Measurements from ENCODE around the gene CTBP2. TPM values are rescaled to one million over a fixed set of nuclear protein-coding genes. Genes with fewer than 3 reads are reported as not detected.

Gene CTBP2
- total RNA-seq, 4 donors from 2014 or later = 92.4 to 136 (median 125) TPM

- Histone ChIP-seq H3K9me3 (no peaks in the 10 kb centered on the region), H3K27me3 (no peaks in the 10 kb centered on the region), H3K36me3 (no peaks in the 10 kb centered on the region), H3K27ac (no peak overlapping the region), H3K4me3 (replicated peaks in 1 of 3) (no peak overlapping the region), H3K4me1 (peaks cover 23 to 36% of the 10 kb centered on the region in 2 donors)
- TF ChIP-seq POLR2A (IDR thresholded peaks at IDR 0.05) (no peak), CTCF (IDR thresholded peaks at IDR 0.05) (no peak)
- intact Hi-C loops (cut with DNase I) = no loop called here
- WGBS, 2 donors = 83 to 88% methylated on average over 2 of the region's 2 CpGs
- DNase-seq = no peak
These were observed 213.4 kb downstream of the CTBP2 start for GRCh38 chr10:124946945-124947344.

- Histone ChIP-seq H3K27ac (no peak overlapping the region), H3K4me3 (replicated peaks in 1 of 3) (no peak overlapping the region), H3K36me3 (no peaks in the 10 kb centered on the region), H3K27me3 (no peaks in the 10 kb centered on the region), H3K9me3 (no peaks in the 10 kb centered on the region), H3K4me1 (peaks cover 32 to 47% of the 10 kb centered on the region in 2 donors)
- WGBS, 2 donors = 80% methylated on average over 2 of the region's 2 CpGs
- no peak for DNase-seq
- no peak for TF ChIP-seq POLR2A (IDR thresholded peaks at IDR 0.05)
- TF ChIP-seq CTCF (IDR thresholded peaks at IDR 0.05) = no peak
- intact Hi-C loops (cut with DNase I) = no loop called here
These were observed 215.4 kb downstream of the CTBP2 start for GRCh38 chr10:124944982-124945381.

- TF ChIP-seq POLR2A (IDR thresholded peaks at IDR 0.05) = no peak
- TF ChIP-seq CTCF (IDR thresholded peaks at IDR 0.05) = no peak
- no peaks in the 10 kb centered on the region for H3K9me3 ChIP-seq
- H3K27me3 ChIP-seq = no peaks in the 10 kb centered on the region
- 91 to 92% methylated on average over 9 of the region's 9 CpGs for WGBS, 2 donors
- intact Hi-C loops (cut with DNase I) = no loop called here
- no peaks in the 10 kb centered on the region for H3K36me3 ChIP-seq
- no peak overlapping the region for H3K27ac ChIP-seq
- H3K4me1 ChIP-seq = peaks cover 39 to 49% of the 10 kb centered on the region in 2 donors
- no peak overlapping the region for H3K4me3 ChIP-seq (replicated peaks in 1 of 3)
- no peak for DNase-seq
These were observed 216.9 kb downstream of the CTBP2 start for GRCh38 chr10:124943301-124944092.

- Histone ChIP-seq H3K27ac (no peak overlapping the region), H3K27me3 (no peaks in the 10 kb centered on the region), H3K9me3 (no peaks in the 10 kb centered on the region), H3K4me3 (replicated peaks in 1 of 3) (no peak overlapping the region), H3K36me3 (no peaks in the 10 kb centered on the region), H3K4me1 (peaks cover 39 to 49% of the 10 kb centered on the region in 2 donors)
- intact Hi-C loops (cut with DNase I) = no loop called here
- no peak for TF ChIP-seq POLR2A (IDR thresholded peaks at IDR 0.05)
- no peak for TF ChIP-seq CTCF (IDR thresholded peaks at IDR 0.05)
- WGBS, 2 donors = 65 to 66% methylated on average over 11 of the region's 11 CpGs
- no peak for DNase-seq
These were observed 217.8 kb downstream of the CTBP2 start for GRCh38 chr10:124942317-124943169.

- H3K27me3 ChIP-seq = no peaks in the 10 kb centered on the region
- no peaks in the 10 kb centered on the region for H3K36me3 ChIP-seq
- DNase-seq = no peak
- intact Hi-C loops (cut with DNase I) = no loop called here
- no peak within 1 kb of the TSS for H3K27ac ChIP-seq
- TF ChIP-seq POLR2A (IDR thresholded peaks at IDR 0.05) (no peak), CTCF (IDR thresholded peaks at IDR 0.05) (no peak)
- H3K4me1 ChIP-seq = peaks cover 39 to 42% of the 10 kb centered on the region in 2 donors
- 94 to 96% methylated on average over 4 of the region's 4 CpGs for WGBS, 2 donors
- no peak within 1 kb of the TSS for H3K4me3 ChIP-seq (replicated peaks in 1 of 3)
- no peaks in the 10 kb centered on the region for H3K9me3 ChIP-seq
These were observed 218.5 kb downstream of the CTBP2 start, which contains the start of gene ZRANB1 for GRCh38 chr10:124941823-124942222. TSS of gene ZRANB1 (plus strand) at chr10:124942123. CDS start at chr10:124942494, 371 bp downstream.

Data from thyroid gland (tissue), 4 donors.